HG03039 (cell line): ENCODE results near the gene SMIM14.
A peak's percentile ranks its signal among the peaks of the same experiment; 100 is the strongest.
"Not testable (repeated sequence)": the region's sequence is repeated elsewhere in the genome, so short reads cannot be mapped to it uniquely, and the experiment has no call there.

Experiments used
- ATAC-seq: cut with Tn5 transposase; IDR thresholded peaks from one replicate; pipeline ENCODE4 v1.9.1; 2021; ENCODE audit warnings: mild to moderate bottlenecking, moderate library complexity; ENCODE audit not compliant: unreplicated experiment

SMIM14 gene

DNA sequence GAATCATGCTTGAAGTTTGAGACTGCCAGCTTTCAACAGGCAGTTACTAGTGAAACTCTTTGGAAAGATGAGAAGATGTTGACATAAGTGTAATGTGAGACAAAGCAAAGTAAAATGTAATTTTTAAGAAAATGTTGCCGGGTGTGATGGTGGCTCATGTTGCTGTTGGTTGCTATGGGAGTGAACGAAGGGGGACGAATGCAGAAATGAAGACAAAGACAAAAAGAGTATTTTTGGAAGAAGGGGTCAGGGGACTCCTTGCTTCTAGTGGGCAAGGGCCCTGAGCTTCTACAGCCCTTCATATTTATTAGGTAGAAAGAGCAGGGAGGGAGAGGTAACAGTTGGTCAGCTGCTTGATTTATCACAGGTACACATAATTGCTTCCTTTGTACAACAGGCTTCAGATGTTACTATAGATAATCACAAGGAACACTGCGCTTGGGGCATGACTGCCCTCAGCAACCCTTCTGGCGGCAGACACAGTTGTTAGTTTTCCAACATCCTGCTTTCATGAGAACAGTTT is 99.5 kb downstream of the SMIM14 start:
- no peak for ATAC-seq

DNA sequence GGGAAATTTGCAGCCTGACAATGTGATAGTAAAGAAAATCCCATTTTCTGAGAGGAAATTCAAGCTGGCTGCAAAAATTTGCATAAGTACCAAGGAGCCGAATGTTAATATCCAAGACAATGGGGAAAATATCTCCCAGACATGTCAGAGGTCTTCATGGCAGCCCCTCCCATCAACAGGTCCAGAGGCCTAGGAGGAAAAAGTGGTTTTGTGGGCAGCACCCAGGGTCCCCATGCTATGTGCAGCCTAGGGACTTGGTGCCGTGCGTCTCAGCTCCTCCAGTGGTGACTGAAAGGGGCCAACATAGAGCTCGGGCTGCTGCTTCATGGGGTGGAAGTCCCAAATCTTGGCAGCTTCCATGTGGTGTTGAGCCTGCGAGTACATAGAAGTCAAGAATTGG is 105.1 kb downstream of the SMIM14 start:
- no peak for ATAC-seq

DNA sequence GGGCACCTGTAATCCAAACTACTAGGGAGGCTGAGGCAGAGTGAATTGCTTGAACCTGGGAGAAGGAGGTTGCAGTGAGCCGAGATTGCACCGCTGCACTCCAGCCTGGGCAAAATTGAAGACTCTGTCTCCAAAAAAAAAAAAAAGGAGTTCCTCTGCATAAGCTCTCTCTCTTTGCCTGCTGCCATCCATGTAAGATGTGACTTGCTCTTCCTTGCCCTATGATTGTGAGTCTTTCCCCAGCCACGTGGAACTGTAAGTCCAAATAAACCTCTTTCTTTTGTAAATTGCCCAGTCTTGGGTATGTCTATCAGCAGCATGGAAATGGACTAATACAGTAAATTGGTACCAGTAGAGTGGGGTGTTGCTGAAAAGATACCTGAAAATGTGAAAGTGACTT is 106.4 kb downstream of the SMIM14 start:
- not testable (repeated sequence) for ATAC-seq

DNA sequence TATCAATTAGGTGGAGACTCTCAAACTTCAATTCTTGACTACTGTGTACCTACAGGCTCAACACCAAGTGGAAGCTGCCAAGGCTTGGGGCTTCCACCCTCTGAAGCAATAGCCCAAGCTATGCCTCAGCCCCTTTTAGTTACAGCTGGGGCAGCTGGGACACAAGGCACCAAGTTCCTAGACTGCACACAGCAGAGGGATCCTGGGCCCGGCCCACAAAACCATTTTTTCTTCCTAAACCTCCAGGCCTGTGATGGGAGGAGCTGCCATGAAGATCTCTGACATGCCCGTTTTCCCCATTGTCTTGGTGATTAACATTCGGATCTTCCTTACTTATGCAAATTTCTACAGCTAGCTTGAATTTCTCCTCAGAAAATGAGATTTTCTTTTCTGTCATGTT is 108.0 kb downstream of the SMIM14 start:
- no peak for ATAC-seq

DNA sequence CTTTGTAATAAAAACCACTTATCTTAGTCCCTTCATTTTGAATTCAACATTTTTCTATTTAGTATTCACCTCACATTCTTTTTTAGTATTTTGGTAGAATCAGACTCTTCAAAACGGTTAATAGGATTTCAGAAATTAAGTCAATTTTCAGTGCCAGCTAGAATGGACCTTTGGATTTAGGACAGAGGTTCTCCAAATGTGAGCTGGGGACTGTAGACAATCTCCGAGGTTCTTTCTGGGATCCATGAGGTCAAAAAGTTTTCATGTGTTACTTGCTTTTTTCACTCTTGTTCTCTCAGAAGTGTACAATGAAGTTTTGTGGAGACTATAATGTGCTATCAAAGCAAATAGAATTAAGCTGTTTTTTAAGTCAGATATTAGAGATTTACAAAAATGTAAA is 109.1 kb downstream of the SMIM14 start:
- ATAC-seq: no peak

DNA sequence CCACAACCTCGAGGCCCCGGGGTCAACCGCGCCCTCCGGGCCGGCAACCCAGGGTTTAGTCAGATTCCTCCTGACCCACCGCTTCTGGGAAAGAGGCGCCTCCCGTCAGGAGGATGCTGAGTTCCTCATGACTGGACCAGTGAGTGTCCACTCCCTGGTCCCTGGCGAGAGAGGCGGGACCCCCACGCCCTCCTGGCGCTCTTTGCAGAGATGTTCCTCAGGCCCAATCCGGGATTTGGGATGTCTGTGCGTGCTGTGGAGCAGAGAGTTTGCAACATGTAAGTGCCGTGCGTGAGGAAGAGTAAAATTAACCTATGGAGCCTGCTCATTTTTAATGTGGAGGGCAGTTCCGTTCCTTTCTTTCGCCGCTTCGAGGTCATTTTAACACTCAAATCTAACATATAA is 110.6 kb downstream of the SMIM14 start:
- no peak for ATAC-seq

DNA sequence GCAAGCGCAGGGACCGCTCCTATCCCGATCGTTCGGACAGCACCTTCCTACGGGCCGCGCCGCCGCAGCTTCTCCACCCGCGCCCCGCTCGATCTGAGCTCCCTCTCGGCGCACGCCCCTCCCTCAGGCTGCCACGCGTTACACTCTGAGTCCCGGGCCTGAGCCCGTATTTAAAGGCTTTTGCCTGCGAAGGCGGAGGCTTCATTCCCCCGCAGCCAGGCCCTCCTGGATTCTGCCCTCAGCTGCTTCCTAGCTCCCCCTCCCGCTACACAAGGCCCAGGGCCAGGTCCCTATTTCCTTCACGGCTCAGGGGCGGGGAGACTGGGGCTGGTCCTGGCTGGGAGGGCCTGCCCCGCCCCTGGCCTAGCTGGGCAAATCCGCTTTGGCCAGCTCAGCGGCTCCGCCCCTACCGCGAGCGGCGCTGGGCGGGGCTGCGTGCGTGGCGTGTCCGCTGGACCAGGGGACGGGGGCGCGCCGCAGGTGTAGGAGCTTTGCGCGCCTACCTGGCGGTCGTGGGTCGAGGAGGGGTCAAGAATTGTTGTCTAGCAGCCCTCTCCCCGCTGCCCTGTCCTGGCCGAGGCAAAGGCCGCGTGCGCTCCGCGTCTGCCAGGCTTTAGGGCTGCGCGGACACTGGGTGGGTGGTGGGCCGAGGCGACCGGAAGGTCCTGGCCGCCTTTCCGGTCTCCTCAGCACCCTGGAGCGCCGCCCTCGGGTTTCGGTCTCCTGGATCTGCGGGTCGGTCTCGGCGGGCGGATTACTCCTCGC is 111.2 kb downstream of the SMIM14 start, which contains the start of gene UGDH:
Gene UGDH, minus strand, starts transcription at position 144 of the 765 bp plus-strand sequence. CDS start 5,927 bp downstream, outside the sequence.
- peak; percentile 95 for ATAC-seq

DNA sequence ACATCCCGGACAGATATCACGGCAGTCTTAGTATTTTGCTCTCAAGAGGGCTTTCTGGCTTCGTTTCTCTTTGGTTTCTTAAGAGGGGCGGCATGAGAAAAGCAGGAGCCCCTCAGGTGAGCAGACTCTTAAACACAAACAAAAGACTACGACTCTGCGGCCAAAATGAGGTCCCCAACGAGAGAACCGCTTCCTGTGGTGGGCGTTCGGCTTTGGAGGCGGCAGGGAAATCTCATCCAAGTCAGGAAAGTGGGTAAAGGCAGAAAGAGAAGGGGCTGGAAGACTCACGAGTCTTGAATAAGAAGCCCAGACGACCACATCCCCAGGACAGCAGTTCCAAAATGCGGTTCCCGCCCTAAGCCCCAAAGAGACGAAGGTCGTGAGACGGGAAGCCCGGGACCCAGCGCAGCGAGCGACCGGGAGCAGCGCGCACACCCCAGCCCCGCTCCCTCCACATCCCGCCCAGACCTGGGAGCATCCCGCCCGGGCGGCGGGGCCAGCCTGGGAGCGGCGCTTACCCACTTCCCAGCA is 111.8 kb downstream of the SMIM14 start:
- no peak for ATAC-seq

DNA sequence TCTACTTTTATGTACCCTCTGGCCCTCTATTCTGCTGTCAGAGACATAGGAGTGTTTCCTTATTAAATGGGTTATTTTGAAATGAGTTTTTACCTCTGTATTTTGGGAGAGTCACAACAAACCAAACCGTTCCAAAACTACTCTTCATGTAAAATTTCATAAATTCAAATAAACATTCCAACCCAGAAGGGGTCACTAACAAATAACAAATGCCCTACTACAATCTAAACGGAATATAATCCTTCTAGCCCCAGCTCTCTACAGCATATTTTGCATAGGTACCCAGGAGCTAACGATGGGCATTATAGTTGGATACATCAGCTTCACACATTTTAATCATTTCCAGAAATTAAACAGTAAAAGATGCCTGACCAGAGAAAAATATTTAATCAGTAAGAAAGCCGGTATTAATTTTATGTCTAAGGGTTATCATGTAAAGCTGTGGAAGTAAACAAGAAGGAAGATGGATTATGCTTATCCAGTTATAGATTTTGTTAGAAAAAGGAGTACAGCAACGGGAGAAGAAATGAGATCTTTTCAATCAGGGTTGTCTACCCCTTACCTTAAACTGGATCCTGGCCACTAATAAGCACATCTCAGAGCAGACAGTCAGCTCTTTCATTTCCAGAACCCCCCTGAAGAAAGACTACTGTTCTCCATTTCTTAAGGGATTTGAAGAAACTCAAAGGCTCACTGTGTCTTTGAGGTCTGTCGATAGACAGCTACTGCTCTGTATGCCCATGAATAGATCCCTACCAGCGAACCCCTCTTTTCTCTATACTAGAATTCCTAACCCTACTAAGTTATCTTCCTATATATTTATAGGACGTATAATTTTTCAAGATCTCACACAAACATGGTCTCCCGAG is 112.6 kb downstream of the SMIM14 start:
- no peak for ATAC-seq

DNA sequence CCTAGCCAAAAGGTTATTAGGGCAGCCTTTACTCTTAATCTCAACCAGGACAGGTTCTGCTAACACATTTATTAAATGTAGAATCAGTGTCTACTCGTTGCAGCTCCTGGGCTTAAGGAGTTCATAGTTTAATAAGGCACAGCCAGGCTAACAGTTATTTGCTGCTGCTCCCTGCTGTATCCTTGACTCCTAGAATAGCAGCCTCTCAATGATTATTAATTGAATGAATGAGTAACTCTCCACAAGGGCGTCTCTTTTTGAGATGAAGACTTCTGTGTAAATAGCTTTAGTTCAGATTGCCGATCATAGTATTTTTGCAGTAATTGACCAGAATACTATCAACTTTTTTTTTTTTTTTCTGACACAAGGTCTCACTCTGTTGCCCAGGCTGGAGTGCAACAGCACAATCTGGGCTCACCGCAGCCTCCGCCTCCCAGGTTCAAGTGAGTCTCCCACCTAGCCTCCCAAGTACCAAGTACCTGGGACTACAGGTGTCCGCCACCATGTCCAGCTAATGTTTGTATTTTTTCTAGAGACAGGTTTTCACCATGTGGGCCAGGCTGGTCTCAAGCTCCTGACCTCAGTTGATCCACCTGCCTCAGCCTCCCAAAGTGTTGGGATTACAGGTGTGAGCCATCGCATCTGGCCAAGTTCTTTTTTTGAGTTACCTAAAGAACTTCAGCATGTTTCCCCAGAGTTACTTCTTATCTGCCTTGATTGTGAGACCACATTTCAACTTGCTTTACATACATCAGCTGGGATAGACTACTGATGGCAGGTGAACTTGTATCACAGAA is 114.3 kb downstream of the SMIM14 start:
- no peak for ATAC-seq

DNA sequence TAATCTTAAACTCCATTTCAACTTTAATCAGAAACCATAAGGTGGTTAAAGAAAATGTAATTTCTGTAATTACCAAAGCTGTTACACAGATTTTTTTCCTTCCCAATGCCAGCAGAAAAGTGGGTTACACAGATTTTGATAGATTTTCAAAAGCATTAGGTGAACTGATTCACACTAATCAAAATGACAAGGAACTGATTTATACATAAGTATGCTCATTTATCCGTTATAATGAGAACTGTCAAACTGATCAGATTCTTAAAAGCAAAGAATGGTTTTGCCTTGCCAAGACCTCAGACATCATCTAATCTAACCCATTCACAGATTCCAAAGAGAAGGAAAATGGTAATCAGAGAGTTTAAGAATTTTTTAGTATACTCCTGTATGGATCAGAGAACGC is 116.6 kb downstream of the SMIM14 start:
- ATAC-seq: no peak

DNA sequence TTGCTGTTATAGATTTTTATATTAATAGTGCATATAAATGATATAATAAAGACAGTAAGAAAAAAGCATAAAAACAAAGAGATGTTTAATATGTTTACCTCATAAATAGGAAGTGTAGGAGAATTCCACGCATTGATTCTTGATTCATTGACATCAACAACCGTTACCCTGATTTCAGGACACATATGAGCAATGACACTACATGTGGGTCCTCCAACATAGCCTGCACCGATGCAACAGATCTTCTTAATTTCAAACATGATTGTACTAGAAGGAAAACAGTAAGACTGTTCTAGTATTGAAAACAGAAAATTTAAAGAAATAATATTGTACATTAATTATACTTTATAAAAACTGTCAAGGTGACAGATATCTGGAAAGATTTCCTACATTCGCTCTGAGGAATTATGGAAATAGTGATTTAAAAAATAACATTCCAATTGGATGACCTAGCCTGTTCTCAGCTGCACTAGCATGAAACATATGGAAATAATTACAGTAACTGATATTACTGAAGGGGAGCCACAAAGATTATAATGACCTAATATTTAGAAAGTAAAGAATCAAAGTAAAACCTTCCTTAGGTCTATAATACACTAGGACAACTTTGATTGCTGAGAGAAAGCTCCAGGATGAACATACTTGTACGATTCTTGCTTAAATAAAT is 117.3 kb downstream of the SMIM14 start:
- no peak for ATAC-seq

DNA sequence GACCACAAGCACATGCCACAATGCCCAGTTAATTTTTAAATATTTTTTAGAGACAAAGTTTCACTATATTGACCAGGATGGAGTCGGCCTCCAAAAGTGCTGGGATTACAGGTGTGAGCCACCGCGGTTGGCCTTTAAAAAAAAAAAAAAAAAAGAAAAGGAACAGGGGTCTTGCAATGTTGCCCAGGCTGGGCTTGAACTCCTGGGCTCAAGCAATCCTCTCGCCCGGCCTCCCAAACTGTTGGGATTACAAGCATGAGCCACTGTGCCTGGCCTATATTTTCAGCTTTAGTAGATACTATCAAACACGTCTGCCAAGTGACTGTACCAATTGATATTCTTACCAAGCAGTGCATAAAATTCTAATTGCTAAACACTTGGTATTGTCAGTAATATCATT is 120.2 kb downstream of the SMIM14 start:
- ATAC-seq: no peak

DNA sequence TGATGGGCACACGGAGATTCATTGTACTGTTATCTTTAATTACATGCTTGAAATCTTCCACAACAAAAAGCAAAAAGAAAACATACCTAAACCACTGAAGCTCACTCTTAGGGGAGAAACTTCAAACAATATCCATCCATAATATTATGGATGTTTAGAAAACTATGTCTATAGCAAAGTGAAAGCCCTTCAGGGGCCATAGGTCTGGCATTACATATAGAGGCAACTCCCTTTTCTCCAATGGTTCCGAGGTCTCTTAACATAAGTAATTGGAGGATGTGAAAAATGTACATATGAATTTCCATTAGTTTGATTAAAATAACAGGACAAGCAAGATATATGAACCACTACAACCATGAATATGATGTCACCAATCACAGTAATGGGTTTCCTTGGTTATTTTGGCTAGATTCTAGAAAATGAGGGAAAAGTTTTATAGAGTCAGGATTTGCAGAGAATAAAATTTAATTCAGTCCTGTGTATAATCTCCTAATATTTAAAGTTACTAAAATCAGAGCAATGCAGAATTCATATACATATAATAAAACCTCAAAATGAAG is 122.2 kb downstream of the SMIM14 start:
- no peak for ATAC-seq

DNA sequence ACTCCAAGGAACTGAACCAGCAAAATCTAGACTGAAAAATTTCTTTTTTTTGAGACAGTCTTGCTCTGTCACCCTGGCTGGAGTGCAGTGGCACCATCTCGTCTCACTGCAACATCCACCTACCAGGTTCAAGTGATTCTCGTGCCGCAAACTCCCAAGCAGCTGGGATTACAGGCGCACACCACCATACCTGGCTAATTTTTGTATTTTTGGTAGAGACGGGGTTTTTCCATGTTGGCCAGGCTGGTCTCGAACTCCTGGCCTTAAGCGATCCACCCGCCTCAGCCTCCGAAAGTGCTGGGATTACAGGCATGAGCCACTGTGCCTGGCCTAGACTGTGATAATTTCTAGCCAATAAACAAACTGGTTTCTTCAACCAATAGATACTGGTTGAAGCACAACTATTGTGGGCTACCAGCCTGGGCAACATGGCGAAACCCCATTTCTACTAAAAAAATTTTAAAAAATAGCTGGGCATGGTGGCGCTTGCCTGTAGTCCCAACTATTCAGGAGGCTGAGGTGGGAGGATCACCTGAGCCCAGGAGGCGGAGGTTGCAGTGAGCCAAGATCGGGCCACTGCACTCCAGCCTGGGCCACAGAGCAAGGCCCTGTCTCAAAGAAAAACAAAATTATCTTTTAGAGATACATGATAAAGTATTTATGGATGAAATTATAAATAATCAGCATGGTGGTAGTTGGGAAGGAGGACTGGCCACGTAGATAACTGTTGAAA is 122.8 kb downstream of the SMIM14 start:
- not testable (repeated sequence) for ATAC-seq

DNA sequence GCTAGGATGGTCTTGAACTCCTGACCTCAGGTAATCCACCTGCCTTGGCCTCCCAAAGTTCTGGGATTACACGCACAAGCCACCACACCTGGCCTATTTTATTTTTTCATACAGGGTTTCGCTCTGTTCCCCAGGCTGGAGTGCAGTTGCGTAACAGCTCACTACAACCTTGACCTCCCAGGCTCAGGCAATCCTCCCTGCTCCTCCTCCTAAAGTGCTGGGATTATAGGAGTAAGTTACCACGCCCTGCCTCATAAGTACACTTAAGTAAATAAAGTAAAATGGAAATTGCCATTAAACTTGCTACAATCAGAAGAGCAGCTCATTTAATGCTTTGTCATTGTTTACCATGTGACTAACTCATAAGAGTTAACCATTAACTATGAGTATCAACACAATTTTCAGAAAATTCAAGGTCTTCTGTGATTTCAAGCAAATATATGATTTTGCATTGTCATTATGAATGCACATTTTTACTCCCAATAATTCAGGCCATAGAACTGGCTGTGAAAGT is 123.7 kb downstream of the SMIM14 start:
- no peak for ATAC-seq

DNA sequence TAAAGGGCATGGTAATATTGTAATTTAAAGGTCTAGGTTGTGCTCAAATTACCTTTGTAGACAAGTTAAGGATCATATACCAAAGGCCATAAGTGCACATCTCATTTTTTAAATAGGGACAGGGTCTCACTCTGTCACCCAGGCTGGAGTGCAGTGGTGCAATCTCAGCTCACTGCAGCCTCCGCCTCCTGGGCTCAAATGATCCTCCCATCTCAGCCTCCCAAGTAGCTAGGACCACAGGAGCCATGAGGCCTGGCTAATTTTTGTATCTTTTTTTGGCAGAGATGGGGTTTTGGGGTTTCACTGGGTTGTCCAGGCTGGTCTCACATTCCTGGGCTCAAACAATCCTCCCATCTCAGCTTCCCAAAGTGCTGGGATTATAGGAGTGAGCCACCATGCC is 124.4 kb downstream of the SMIM14 start:
- ATAC-seq: not testable (repeated sequence)

DNA sequence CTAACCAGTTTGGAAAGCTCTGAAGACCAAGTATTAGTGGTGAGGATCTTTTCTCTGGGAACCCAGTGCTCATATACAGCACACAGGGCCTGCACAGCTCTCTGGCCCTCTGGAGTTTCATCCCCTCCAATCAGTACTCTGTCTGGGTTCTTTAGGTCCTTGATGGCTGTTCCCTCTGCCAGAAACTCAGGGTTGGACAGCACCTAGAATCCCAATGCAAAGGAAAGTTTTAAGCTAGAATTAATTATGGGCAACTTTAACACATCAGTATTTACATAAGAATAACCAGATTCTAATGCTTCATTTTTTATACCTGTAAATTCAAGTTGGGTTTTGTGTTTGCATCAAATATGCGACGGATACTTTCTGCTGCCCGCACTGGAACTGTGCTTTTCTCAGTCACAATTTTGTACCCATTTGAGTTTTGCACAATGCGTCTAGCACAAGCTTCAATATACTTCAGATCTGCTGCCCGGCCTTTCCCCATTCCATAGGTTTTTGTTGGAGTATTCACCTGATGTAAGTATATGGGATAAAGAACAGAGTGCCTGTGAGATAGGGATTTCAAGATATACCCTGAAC is 128.2 kb downstream of the SMIM14 start:
- ATAC-seq: no peak

DNA sequence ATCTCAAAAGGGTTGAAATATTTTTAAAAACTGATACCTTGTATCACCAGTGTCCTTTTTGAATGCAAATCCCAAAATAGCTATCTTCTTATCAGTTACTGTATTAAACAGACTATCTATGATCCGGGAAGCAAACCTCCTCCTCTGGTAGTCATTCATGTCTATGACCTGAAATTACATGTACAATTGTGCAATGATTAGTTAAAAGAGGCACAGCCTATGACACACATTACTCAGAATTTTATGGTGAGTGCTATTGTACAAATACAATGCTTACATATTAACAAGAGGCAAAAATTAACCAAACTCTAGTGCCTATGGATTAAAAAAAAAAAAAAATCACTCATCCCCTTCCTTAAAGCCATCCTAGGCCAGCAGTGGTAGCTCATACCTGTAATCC is 133.1 kb downstream of the SMIM14 start:
- no peak for ATAC-seq
